ENCODE data around the gene ID2.

The ID2 gene

GRCh38 chr2:8670580-8670979 is 11.3 kb upstream of the ID2 start:
- DNase-seq, result peak; percentile 32

GRCh38 chr2:8671176-8671575 is 10.7 kb upstream of the ID2 start:
- peak; percentile 32 for DNase-seq

- DNase-seq, result no peak
These were observed 10.1 kb upstream of the ID2 start for GRCh38 chr2:8671802-8672201.

- no peak for DNase-seq
These were observed 8.9 kb upstream of the ID2 start for GRCh38 chr2:8672940-8673339.

- DNase-seq, result no peak
These were observed 8.5 kb upstream of the ID2 start for GRCh38 chr2:8673381-8673780.

DNA sequence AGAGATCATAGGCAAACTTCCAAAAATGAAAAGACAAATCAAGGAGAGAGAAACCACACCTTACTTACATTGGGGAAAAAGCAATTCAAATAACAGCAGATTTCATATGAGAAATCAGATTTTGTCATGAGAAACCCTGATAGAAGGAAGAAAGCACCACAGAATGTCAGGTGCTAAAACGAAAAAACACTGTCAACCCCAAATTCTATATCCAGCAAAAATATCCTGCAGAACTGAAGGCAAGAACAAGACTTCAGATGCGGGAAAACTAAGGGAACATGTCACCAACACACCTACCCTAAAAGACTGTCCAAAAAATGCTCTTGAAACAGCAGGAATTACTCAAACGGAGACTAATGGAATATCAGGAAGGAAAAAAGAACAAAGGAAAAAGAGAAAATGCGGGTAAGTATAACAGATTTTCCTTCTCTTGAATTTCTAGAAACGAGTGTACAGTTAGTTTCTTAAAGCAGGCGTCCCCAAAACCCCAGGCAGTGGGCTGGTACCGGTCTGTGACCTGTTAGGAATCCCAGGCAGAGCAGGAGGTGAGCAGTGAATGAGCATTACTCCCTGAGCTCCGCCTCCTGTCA is 7.3 kb upstream of the ID2 start:
- no peak for DNase-seq

- DNase-seq, result no peak
These were observed 6.3 kb upstream of the ID2 start for GRCh38 chr2:8675543-8675942.

DNA sequence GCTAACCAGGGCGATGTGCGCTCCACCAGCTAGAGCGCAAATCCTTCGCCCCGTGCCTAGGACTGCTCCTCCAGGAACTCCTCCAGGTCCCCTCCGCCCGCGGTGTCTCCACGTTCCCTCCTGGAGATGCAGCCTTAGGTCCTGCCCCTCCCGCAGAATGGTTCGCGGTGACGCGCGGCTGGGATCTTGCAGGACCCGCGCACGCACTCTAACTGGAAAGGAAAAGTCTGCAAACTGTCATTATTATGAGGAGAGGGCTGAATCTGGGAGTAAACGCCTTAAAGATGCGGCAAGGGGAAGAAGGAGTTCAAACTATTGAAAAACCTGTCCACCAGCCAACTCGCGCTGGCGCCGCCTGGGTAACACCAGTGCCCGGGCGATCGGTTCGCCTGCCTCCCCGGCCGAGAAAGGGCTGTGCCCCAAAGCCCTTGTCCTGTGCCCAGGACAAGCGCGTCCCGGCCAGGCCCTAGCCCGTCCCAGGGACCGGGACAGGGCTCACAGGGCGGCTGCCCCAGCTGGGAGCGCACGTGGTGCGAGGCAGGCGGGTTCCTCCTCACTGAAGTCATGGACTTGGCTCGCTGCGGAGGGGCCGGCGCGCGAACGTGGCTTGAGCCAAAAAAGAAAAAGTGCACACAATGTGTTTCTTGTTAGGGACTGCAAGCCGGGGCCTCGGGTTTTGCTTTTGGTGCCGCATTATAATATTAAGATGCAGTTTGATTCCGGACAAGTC is 5.5 kb upstream of the ID2 start:
- DNase-seq, result peak; percentile 95

GRCh38 chr2:8676921-8677645 is 4.8 kb upstream of the ID2 start:
- DNase-seq, result peak; percentile 65

GRCh38 chr2:8677646-8678592 is 3.9 kb upstream of the ID2 start:
- DNase-seq, result peak; percentile 86

DNA sequence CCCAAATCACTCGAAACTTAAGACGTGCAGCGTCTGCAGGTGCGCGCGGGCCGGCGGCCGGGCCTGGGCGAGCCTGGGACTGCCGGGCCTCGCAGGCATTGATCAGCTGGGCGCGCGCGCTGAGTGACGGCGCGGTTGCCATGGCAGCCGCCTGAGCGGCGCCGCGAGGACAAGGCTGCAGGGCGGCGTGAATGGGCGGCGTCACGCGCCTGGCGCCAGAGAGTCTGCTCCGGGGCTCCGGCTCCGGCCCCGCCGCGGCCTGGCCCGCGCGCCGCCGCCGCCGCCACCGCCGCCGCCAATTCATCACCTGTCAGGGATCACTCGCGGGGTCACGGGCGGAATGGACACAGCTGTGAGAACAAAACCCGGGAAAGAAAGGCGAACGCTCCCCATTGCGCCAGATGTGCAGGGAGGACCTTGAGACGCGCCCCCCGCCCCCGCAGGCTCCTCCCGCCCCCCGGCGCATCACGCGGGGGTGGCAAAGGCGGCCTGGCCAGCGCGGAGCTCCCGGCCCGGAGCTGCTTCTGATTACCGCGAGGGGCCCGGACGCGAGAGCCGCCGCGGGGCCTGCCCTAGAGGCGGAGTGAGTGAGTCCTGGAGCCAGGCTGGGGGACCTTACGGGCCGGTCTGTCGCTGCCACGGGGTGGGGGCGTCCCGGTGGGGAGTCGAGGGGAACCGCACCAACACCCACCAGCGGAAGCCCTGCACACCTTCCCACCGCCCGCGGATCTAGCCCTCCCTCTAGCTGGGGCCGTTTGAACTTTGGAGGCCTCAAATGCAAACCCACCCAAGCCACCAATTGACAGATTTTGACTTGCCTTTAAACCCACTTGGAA is 2.9 kb upstream of the ID2 start:
- DNase-seq, result peak; percentile 96

GRCh38 chr2:8679567-8679826 is 2.4 kb upstream of the ID2 start:
- DNase-seq, result no peak

- DNase-seq, result peak; percentile 64
These were observed 1.8 kb upstream of the ID2 start for GRCh38 chr2:8679827-8680731.

- DNase-seq, result no peak
These were observed 765 bp upstream of the ID2 start for GRCh38 chr2:8680822-8681760.

DNA sequence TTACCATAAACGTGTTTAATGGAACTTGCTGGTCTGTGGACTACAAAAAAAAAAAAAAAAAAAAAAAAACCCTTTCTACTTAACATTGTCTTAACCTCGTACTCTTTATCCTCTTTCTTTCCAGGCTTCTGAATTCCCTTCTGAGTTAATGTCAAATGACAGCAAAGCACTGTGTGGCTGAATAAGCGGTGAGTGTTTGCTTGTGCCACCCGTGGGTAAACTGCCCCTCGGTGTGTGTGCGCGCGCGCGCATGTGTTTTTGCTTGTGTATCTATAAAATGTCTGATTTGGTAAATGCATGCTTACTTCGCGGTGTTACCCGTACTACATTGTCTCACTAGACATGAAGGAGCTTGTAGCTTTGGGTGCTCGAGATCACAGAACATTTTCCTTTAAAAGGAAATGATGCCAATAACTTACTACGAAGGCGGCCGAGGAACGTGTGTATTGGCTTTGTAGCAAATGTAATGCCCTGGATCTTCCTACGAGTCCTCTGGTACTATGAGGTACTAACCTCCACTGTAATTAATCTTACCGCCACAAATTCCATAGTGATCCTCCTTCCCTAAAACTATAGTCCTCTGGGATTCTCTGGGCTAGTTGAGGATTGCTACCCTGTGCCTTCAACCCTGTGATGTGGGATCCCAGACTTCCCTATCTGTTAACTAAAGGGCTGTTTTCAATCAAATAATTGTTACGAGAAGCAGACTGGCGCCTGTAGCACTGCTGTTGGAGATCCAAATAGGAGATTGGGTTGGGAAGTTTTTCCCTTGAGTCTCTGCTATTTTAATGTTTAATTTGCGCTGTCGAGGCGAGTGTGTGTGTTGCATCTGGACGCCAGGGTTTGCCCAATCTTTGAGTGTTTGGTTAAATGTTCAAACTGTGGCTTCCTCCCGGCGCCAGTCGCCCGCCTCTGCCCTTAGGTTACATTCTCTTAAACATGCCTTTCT is 1.1 kb downstream of the ID2 start:
- peak; percentile 66 for DNase-seq

DNA sequence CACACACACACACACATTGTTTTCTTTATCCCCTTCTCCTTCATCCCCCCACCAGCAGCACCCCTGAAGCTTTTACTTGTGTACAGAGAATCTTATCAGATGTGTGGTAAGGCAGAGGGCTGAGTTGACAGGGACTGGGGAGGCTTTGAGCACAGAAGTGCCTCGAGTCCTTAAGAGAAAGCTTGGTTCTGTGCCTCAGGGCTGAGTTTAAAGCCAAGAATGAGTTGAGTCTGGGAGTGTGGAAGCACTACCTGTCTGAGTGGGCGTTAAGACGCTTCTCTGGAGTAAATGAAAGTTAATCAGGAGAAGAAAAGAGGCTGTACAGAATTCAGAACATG is 2.7 kb downstream of the ID2 start:
- no peak for DNase-seq

- peak; percentile 70 for DNase-seq
These were observed 3.2 kb downstream of the ID2 start for GRCh38 chr2:8684878-8685696.
